ENCODE results near the gene TTL. TPM values are rescaled to one million over a fixed set of nuclear protein-coding genes. Genes with fewer than 3 reads are reported as not detected.

The TTL gene
- total RNA-seq, 1 experiment from 2014 or later: 81.5 TPM

DNA sequence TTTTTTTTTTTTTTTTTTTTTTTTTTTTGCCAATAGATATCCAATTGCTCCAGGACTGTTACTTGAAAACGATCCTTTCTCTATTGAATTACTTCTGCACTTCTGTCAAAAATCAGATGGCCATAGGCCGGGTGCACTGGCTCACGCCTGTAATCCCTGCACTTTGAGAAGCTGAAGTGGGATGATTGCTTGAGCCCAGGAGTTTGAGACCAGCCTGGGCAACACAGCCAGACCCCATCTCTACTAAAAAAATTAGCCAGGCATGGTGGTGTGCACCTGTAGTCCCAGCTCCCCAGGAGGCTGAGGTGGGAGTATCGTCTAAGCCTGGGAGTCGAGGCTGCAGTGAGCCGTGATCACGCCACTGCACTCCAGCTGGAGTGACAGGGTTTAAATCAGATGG lies 98.1 kb downstream of the TTL start:
- CTCF ChIA-PET: no interaction called here
- ATAC-seq: no peak
- no TSS peak for BruUV-seq (replicated peaks)
- Histone ChIP-seq H3K27ac (ENCODE audit: low read length) (no peak overlapping the region), H3K4me1 (ENCODE audit: control insufficient read depth, insufficient read depth, low read length) (peaks cover 16% of the 10 kb centered on the region), H3K27me3 (ENCODE audit: control insufficient read depth, insufficient read depth, low read length) (no peaks in the 10 kb centered on the region), H3K36me3 (ENCODE audit: control insufficient read depth, insufficient read depth, low read length) (peaks cover 10% of the 10 kb centered on the region; the same call in 1 of the 2 replicates), H3K4me3 (ENCODE audit: low read depth in 2 of 2, low read length in 2 of 2) (no peak overlapping the region), H3K9me3 (ENCODE audit: control insufficient read depth, insufficient read depth, low read depth, low read length) (no peaks in the 10 kb centered on the region)
- in situ Hi-C loops (cut with HindIII; ENCODE audit: low pct_unique_long_range_greater_than_20kb, low sequenced_read_pairs) (no loop called here), intact Hi-C loops (cut with micrococcal nuclease; ENCODE audit: unreplicated experiment) (loop anchor here (5.0 kb wide), 1 partner anchor 98 kb away; the partner anchor contains the start of gene TTL)
- TF ChIP-seq POLR2AphosphoS5 (IDR thresholded peaks at IDR 0.05; ENCODE audit: low read depth, low read length) (no peak), SIN3A (IDR thresholded peaks at IDR 0.05; ENCODE audit: borderline replicate concordance, insufficient read depth, low read depth, low read length) (no peak), REST (IDR thresholded peaks at IDR 0.05; ENCODE audit: insufficient read depth in 1 of 2, low read depth in 2 of 2, low read length in 1 of 2) (no peak), TCF7L2 (IDR thresholded peaks at IDR 0.05; ENCODE audit: low read depth, low read length) (no peak)
- TF ChIP-seq, protein P1, sequence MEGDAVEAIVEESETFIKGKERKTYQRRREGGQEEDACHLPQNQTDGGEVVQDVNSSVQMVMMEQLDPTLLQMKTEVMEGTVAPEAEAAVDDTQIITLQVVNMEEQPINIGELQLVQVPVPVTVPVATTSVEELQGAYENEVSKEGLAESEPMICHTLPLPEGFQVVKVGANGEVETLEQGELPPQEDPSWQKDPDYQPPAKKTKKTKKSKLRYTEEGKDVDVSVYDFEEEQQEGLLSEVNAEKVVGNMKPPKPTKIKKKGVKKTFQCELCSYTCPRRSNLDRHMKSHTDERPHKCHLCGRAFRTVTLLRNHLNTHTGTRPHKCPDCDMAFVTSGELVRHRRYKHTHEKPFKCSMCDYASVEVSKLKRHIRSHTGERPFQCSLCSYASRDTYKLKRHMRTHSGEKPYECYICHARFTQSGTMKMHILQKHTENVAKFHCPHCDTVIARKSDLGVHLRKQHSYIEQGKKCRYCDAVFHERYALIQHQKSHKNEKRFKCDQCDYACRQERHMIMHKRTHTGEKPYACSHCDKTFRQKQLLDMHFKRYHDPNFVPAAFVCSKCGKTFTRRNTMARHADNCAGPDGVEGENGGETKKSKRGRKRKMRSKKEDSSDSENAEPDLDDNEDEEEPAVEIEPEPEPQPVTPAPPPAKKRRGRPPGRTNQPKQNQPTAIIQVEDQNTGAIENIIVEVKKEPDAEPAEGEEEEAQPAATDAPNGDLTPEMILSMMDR (IDR thresholded peaks at IDR 0.05): no peak
- no peak for DNase-seq (ENCODE audit: low read depth, low spot score)
- POLR2A ChIA-PET: no interaction called here

- CTCF ChIA-PET: interaction anchor here (0.7 kb wide), 1 partner anchor 146 kb away, joined by 4 read pairs; no protein-coding TSS in a partner anchor
- H3K4me1 ChIP-seq (ENCODE audit: control insufficient read depth, insufficient read depth, low read length): peaks cover 18% of the 10 kb centered on the region
- no peaks in the 10 kb centered on the region; the same call in 1 of the 2 replicates for H3K36me3 ChIP-seq (ENCODE audit: control insufficient read depth, insufficient read depth, low read length)
- no peaks in the 10 kb centered on the region for H3K9me3 ChIP-seq (ENCODE audit: control insufficient read depth, insufficient read depth, low read depth, low read length)
- in situ Hi-C loops (cut with HindIII; ENCODE audit: low pct_unique_long_range_greater_than_20kb, low sequenced_read_pairs): no loop called here
- BruUV-seq (replicated peaks): no TSS peak
- peak; percentile 41 for DNase-seq (ENCODE audit: low read depth, low spot score)
- intact Hi-C loops (cut with micrococcal nuclease; ENCODE audit: unreplicated experiment): loop anchor here (5.0 kb wide), 1 partner anchor 100 kb away; the partner anchor contains the start of gene TTL
- no peak overlapping the region for H3K27ac ChIP-seq (ENCODE audit: low read length)
- no peak for TF ChIP-seq TCF7L2 (IDR thresholded peaks at IDR 0.05; ENCODE audit: low read depth, low read length)
- TF ChIP-seq, protein P1 (IDR thresholded peaks at IDR 0.05): peak; percentile 79
- POLR2A ChIA-PET: no interaction called here
- no peak overlapping the region for H3K4me3 ChIP-seq (ENCODE audit: low read depth in 2 of 2, low read length in 2 of 2)
- no peaks in the 10 kb centered on the region for H3K27me3 ChIP-seq (ENCODE audit: control insufficient read depth, insufficient read depth, low read length)
- peak; percentile 5 for ATAC-seq
Observed at GRCh38 chr2:112582314-112582746, 100.4 kb downstream of the TTL start.
